Measurements from ENCODE around the gene MAPKAPK2.

Gene MAPKAPK2

DNA sequence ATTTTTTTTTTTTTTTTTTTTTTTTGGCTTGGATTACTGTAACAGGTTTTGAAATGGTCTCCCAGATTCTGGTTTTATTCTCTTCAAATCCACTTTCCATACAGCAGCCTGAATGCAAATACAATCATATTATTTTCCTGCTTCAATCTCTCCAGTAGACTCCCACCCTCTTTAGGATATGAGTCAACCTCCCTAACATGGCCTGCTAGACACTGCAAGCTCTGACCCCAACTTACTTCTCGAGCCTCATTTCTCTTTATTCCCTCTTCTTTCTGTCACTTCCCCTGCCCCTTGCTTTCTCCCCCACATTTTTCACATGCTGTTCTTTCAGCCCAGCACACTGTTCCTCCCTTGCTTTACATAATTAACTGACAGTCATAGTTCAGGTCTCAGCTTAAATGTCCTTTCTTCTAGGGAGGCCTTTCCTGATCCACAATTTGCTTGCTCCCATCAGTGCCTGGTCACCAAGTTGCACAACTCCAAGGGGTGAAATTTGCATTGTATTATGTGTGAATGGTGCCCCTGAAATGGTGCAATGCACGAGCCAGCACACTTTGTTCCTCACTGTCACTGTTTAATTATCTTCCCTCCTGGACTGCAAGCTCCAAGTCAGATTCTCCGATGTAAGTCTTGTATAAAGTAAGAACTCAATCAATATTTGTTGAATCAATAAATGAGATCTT is 63.8 kb downstream of the MAPKAPK2 start:
- H3K9ac ChIP-seq (ENCODE audit: low read depth, low read length, poor library complexity, severe bottlenecking) = no peak overlapping the region
- no peaks in the 10 kb centered on the region for H3K27me3 ChIP-seq (ENCODE audit: insufficient read depth, low read length, poor library complexity, severe bottlenecking)
- no peak overlapping the region for H3K4me3 ChIP-seq (ENCODE audit: low read length, poor library complexity, severe bottlenecking)
- H3K9me3 ChIP-seq (ENCODE audit: insufficient read depth, low read depth, low read length) = no peaks in the 10 kb centered on the region
- no peak overlapping the region for H2AFZ ChIP-seq (ENCODE audit: low read length)
- no peak for TF ChIP-seq EZH2phosphoT487 (IDR thresholded peaks at IDR 0.05; ENCODE audit: borderline replicate concordance)
- TF ChIP-seq, protein P1, sequence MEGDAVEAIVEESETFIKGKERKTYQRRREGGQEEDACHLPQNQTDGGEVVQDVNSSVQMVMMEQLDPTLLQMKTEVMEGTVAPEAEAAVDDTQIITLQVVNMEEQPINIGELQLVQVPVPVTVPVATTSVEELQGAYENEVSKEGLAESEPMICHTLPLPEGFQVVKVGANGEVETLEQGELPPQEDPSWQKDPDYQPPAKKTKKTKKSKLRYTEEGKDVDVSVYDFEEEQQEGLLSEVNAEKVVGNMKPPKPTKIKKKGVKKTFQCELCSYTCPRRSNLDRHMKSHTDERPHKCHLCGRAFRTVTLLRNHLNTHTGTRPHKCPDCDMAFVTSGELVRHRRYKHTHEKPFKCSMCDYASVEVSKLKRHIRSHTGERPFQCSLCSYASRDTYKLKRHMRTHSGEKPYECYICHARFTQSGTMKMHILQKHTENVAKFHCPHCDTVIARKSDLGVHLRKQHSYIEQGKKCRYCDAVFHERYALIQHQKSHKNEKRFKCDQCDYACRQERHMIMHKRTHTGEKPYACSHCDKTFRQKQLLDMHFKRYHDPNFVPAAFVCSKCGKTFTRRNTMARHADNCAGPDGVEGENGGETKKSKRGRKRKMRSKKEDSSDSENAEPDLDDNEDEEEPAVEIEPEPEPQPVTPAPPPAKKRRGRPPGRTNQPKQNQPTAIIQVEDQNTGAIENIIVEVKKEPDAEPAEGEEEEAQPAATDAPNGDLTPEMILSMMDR (conservative IDR thresholded peaks at IDR 0.05; ENCODE audit: low read length) = no peak
- no peaks in the 10 kb centered on the region for H4K20me1 ChIP-seq (ENCODE audit: insufficient read depth, low read length, poor library complexity, severe bottlenecking)
- H3K79me2 ChIP-seq (ENCODE audit: insufficient read depth, low read length) = no peaks in the 10 kb centered on the region
- peaks cover 7% of the 10 kb centered on the region for H3K4me1 ChIP-seq (ENCODE audit: insufficient read depth, low read length, poor library complexity, severe bottlenecking)
- H3K9me2 ChIP-seq (replicated peaks; ENCODE audit: low read depth, low read length) = no peaks in the 10 kb centered on the region
- no peak overlapping the region for H3K4me2 ChIP-seq (ENCODE audit: low read depth, low read length, poor library complexity, severe bottlenecking)
- H3K36me3 ChIP-seq (ENCODE audit: insufficient read depth, low read length) = no peaks in the 10 kb centered on the region
- no peaks in the 10 kb centered on the region for H3F3A ChIP-seq (ENCODE audit: low read depth)

DNA sequence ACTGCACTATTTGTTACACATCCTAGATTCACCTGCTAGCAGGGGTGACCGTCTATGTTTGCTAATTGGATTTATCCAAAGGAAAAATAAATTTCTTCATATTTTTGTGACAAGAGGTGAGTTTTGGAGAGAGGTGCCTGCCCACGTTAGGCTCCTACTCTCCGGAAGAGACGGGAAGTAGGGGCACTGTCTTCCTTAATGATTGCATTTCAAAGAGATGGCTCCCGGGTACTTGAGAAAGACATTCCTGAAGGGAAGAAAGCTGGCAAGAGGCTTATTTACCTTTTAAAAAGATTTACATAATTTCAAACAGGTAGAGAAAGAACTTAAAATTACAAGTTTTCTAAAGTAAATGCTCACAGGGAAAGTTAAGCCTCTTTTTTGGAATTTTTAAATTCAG is 67.2 kb downstream of the MAPKAPK2 start:
- no peaks in the 10 kb centered on the region for H3K9me2 ChIP-seq (replicated peaks; ENCODE audit: low read depth, low read length)
- H3K36me3 ChIP-seq (ENCODE audit: insufficient read depth, low read length) = no peaks in the 10 kb centered on the region
- H3F3A ChIP-seq (ENCODE audit: low read depth) = no peaks in the 10 kb centered on the region
- peaks cover 11% of the 10 kb centered on the region for H3K4me1 ChIP-seq (ENCODE audit: insufficient read depth, low read length, poor library complexity, severe bottlenecking)
- no peak overlapping the region for H3K4me2 ChIP-seq (ENCODE audit: low read depth, low read length, poor library complexity, severe bottlenecking)
- H3K9ac ChIP-seq (ENCODE audit: low read depth, low read length, poor library complexity, severe bottlenecking) = no peak overlapping the region
- no peaks in the 10 kb centered on the region for H3K79me2 ChIP-seq (ENCODE audit: insufficient read depth, low read length)
- H3K27me3 ChIP-seq (ENCODE audit: insufficient read depth, low read length, poor library complexity, severe bottlenecking) = no peaks in the 10 kb centered on the region
- no peaks in the 10 kb centered on the region for H3K9me3 ChIP-seq (ENCODE audit: insufficient read depth, low read depth, low read length)
- no peaks in the 10 kb centered on the region for H4K20me1 ChIP-seq (ENCODE audit: insufficient read depth, low read length, poor library complexity, severe bottlenecking)
- TF ChIP-seq, protein P1 (conservative IDR thresholded peaks at IDR 0.05; ENCODE audit: low read length) = no peak
- TF ChIP-seq EZH2phosphoT487 (IDR thresholded peaks at IDR 0.05; ENCODE audit: borderline replicate concordance) = no peak
- no peak overlapping the region for H3K4me3 ChIP-seq (ENCODE audit: low read length, poor library complexity, severe bottlenecking)
- H2AFZ ChIP-seq (ENCODE audit: low read length) = no peak overlapping the region

DNA sequence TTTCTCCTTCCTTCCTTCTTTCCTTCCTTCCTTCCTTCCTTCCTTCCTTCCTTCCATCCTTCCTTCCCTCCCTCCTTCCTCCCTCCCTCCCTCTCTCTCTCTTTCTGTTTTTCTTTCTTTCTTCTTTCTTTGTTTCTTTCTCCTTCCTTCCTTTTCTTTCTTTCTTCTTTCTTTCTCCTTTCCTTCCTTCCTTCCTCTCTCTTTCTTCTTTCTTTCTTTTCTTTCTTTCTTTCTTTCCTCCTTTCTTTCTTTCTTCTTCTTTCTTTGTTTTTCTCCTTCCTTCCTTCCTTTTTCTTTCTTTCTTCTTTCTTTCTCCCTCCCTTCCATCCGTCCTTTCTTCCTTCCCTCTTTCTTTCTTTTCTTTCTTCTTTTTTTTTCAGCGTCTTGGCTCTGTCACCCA is 67.8 kb downstream of the MAPKAPK2 start:
- no peaks in the 10 kb centered on the region for H4K20me1 ChIP-seq (ENCODE audit: insufficient read depth, low read length, poor library complexity, severe bottlenecking)
- H3K4me1 ChIP-seq (ENCODE audit: insufficient read depth, low read length, poor library complexity, severe bottlenecking) = peaks cover 17% of the 10 kb centered on the region
- no peaks in the 10 kb centered on the region for H3K9me3 ChIP-seq (ENCODE audit: insufficient read depth, low read depth, low read length)
- H3K36me3 ChIP-seq (ENCODE audit: insufficient read depth, low read length) = no peaks in the 10 kb centered on the region
- TF ChIP-seq EZH2phosphoT487 (IDR thresholded peaks at IDR 0.05; ENCODE audit: borderline replicate concordance) = no peak
- TF ChIP-seq, protein P1 (conservative IDR thresholded peaks at IDR 0.05; ENCODE audit: low read length) = no peak
- peaks cover 3% of the 10 kb centered on the region; the same call in 1 of the 2 replicates for H3F3A ChIP-seq (ENCODE audit: low read depth)
- no peaks in the 10 kb centered on the region for H3K9me2 ChIP-seq (replicated peaks; ENCODE audit: low read depth, low read length)
- no peaks in the 10 kb centered on the region for H3K79me2 ChIP-seq (ENCODE audit: insufficient read depth, low read length)
- H3K4me3 ChIP-seq (ENCODE audit: low read length, poor library complexity, severe bottlenecking) = no peak overlapping the region
- H2AFZ ChIP-seq (ENCODE audit: low read length) = no peak overlapping the region
- no peak overlapping the region for H3K9ac ChIP-seq (ENCODE audit: low read depth, low read length, poor library complexity, severe bottlenecking)
- no peak overlapping the region for H3K4me2 ChIP-seq (ENCODE audit: low read depth, low read length, poor library complexity, severe bottlenecking)
- H3K27me3 ChIP-seq (ENCODE audit: insufficient read depth, low read length, poor library complexity, severe bottlenecking) = no peaks in the 10 kb centered on the region

All from Loucy (cell line).